Keratinocyte (primary cell): ENCODE results near the gene GXYLT1. TPM values are rescaled to one million over a fixed set of nuclear protein-coding genes. Genes with fewer than 3 reads are reported as not detected.

Experiments
- DNase-seq: peaks from one replicate; pipeline ENCODE4 v3.0.0-alpha.2; 2011; ENCODE audit warnings: low read depth, missing footprints, low spot score
- FAIRE-seq: peaks from 2 replicates; lab custom pipeline; 2011; peaks lifted over from hg19 to GRCh38; lab: Jason Lieb, UNC
- H2AFZ ChIP-seq: 2 replicates; pipeline ENCODE4 v1.6.0; 2012; ENCODE audit warnings: low read length, control low read depth, inconsistent platforms; ENCODE audit not compliant: control insufficient read depth
- H3K27ac ChIP-seq: 2 replicates; pipeline ENCODE4 v1.5.1; 2011; ENCODE audit warnings: low read length; ENCODE audit not compliant: control insufficient read depth, insufficient read depth
- H3K27me3 ChIP-seq: 3 replicates; pipeline ENCODE4 v1.6.0; 2011; ENCODE audit warnings: low read length; ENCODE audit not compliant: control insufficient read depth, insufficient read depth; ENCODE audit errors: extremely low read depth
- H3K36me3 ChIP-seq, 2 experiments: 2 replicates in 1 of 2; 3 replicates in 1 of 2; pipeline ENCODE4 v1.5.1; 2011; ENCODE audit warnings: low read length in 2 of 2, mild to moderate bottlenecking in 1 of 2; ENCODE audit not compliant: control insufficient read depth in 2 of 2, insufficient read depth in 2 of 2; ENCODE audit errors: extremely low read depth in 1 of 2
- H3K4me1 ChIP-seq: 3 replicates; pipeline ENCODE4 v1.5.1; 2011; ENCODE audit warnings: low read length; ENCODE audit not compliant: control insufficient read depth, insufficient read depth; ENCODE audit errors: extremely low read depth
- H3K4me2 ChIP-seq: 3 replicates; pipeline ENCODE4 v1.6.0; 2011; ENCODE audit warnings: low read depth, low read length; ENCODE audit not compliant: control insufficient read depth, insufficient read depth; ENCODE audit errors: extremely low read depth
- H3K4me3 ChIP-seq, 3 experiments: fragments of 200-600 bp in 1 of 3; sonication (generic) in 1 of 3; 2 replicates in 2 of 3; 3 replicates in 1 of 3; pipeline ENCODE4 v1.5.1; 2011 to 2016; ENCODE audit warnings: low read length in 3 of 3, mild to moderate bottlenecking in 3 of 3, control low read depth in 2 of 3, inconsistent platforms in 1 of 3, low read depth in 1 of 3, mixed read lengths in 1 of 3, mixed run types in 1 of 3, moderate library complexity in 1 of 3; ENCODE audit not compliant: control insufficient read depth in 2 of 3, insufficient read depth in 2 of 3; ENCODE audit errors: extremely low read depth in 1 of 3
- H3K79me2 ChIP-seq: 2 replicates; pipeline ENCODE4 v1.6.0; 2012; ENCODE audit warnings: low read length; ENCODE audit not compliant: control insufficient read depth, insufficient read depth
- H3K9ac ChIP-seq: 3 replicates; pipeline ENCODE4 v1.6.0; 2011; ENCODE audit warnings: low read length; ENCODE audit not compliant: control insufficient read depth, insufficient read depth; ENCODE audit errors: extremely low read depth
- H3K9me1 ChIP-seq: 3 replicates; pipeline ENCODE4 v1.6.0; 2011; ENCODE audit warnings: low read length; ENCODE audit not compliant: control insufficient read depth, insufficient read depth; ENCODE audit errors: extremely low read depth
- H3K9me3 ChIP-seq: 2 replicates; pipeline ENCODE4 v1.5.1; 2012; ENCODE audit warnings: low read depth, low read length; ENCODE audit not compliant: control insufficient read depth
- H4K20me1 ChIP-seq: 3 replicates; pipeline ENCODE4 v1.6.0; 2011; ENCODE audit warnings: low read length; ENCODE audit not compliant: control insufficient read depth, insufficient read depth; ENCODE audit errors: extremely low read depth
- CTCF ChIP-seq, 3 experiments: IDR thresholded peaks in 1 of 3; conservative IDR thresholded peaks in 1 of 3; optimal IDR thresholded peaks in 1 of 3; 2 replicates in 2 of 3; 3 replicates in 1 of 3; pipeline versions ENCODE3 to v1.5.1; 2011; ENCODE audit warnings: low read length in 3 of 3, mild to moderate bottlenecking in 3 of 3, moderate library complexity in 2 of 3, control low read depth in 1 of 3, inconsistent platforms in 1 of 3; ENCODE audit not compliant: insufficient read depth in 2 of 3; ENCODE audit errors: extremely low read depth in 1 of 3
- EZH2 ChIP-seq: IDR thresholded peaks from one replicate; pipeline ENCODE4 v1.6.1; 2012; ENCODE audit warnings: inconsistent platforms, mild to moderate bottlenecking, low read length, moderate library complexity
- dilution Hi-C: fragments of 300-500 bp; cut with MboI; formaldehyde crosslinking; loops from one replicate; pipeline ENCODE4 v1.7.0; 2020; ENCODE audit warnings: low sequenced_read_pairs; ENCODE audit not compliant: extremely low pct_ligation_motif_present
- polyA plus RNA-seq, 5 experiments: library from polyadenylated mRNA; depleted of rRNA in 3 of 5; stranded (reverse) in 3 of 5; stranded (forward) in 1 of 5; unstranded in 1 of 5; fragments of >200 nt; gene quantifications; 1 replicate in 1 of 5; 2 replicates in 3 of 5; 3 replicates in 1 of 5; pipeline versions ENCODE4 v1.2.1 to v1.2.3, GENCODE V29; 2011 to 2012; ENCODE audit warnings: missing spikeins in 2 of 5, low read depth in 1 of 5, low replicate concordance in 1 of 5

GXYLT1 gene
- polyA plus RNA-seq, 1 donor (not counting 4 experiments of a cell fraction or from before 2014, with no cell fraction given) = 8.1 TPM

- TF ChIP-seq CTCF (optimal IDR thresholded peaks at IDR 0.05 in 1 of 3, IDR thresholded peaks at IDR 0.05 in 1 of 3, conservative IDR thresholded peaks at IDR 0.05 in 1 of 3; ENCODE audit: extremely low read depth in 1 of 3, insufficient read depth in 2 of 3, low read length in 3 of 3) (no peak), EZH2 (no peak)
- FAIRE-seq (no peak), DNase-seq (no peak)
- Histone ChIP-seq H3K9ac (no peak overlapping the region), H3K4me3 (no peak overlapping the region), H3K9me3 (no peaks in the 10 kb centered on the region), H2AFZ (no peak overlapping the region), H3K4me2 (no peak overlapping the region), H3K36me3 (no peaks in the 10 kb centered on the region), H3K27me3 (no peaks in the 10 kb centered on the region), H3K4me1 (peaks cover 6% of the 10 kb centered on the region), H4K20me1 (no peaks in the 10 kb centered on the region), H3K9me1 (no peaks in the 10 kb centered on the region), H3K79me2 (no peaks in the 10 kb centered on the region), H3K27ac (no peak overlapping the region)
- dilution Hi-C loops = no loop called here
These were observed 19.2 kb upstream of the GXYLT1 start for GRCh38 chr12:42163913-42164312.

- Histone ChIP-seq H3K9me1 (no peaks in the 10 kb centered on the region), H3K4me2 (no peak overlapping the region), H4K20me1 (no peaks in the 10 kb centered on the region), H3K79me2 (no peaks in the 10 kb centered on the region), H3K9ac (no peak overlapping the region), H3K27ac (no peak overlapping the region), H3K36me3 (no peaks in the 10 kb centered on the region), H2AFZ (no peak overlapping the region), H3K9me3 (no peaks in the 10 kb centered on the region), H3K4me1 (peaks cover 6% of the 10 kb centered on the region), H3K4me3 (no peak overlapping the region), H3K27me3 (no peaks in the 10 kb centered on the region)
- TF ChIP-seq EZH2 (no peak), CTCF (optimal IDR thresholded peaks at IDR 0.05 in 1 of 3, IDR thresholded peaks at IDR 0.05 in 1 of 3, conservative IDR thresholded peaks at IDR 0.05 in 1 of 3; ENCODE audit: extremely low read depth in 1 of 3, insufficient read depth in 2 of 3, low read length in 3 of 3) (no peak)
- dilution Hi-C loops = no loop called here
- FAIRE-seq (no peak), DNase-seq (no peak)
These were observed 18.3 kb upstream of the GXYLT1 start for GRCh38 chr12:42162965-42163364.
